HepG2 (cell line): ENCODE data around the gene RNF208. TPM values are rescaled to one million over a fixed set of nuclear protein-coding genes. Genes with fewer than 3 reads are reported as not detected.
A peak's percentile ranks its signal among the peaks of the same experiment; 100 is the strongest.

ENCODE experiments used
- CBX5 ChIP-seq: sonication (generic); formaldehyde crosslinking; IDR thresholded peaks from 2 replicates; pipeline ENCODE4 v1.4.0; 2020; ENCODE audit warnings: missing genetic modification reagents, borderline replicate concordance
- CENPT ChIP-seq: sonication (generic); formaldehyde crosslinking; IDR thresholded peaks from 2 replicates; pipeline ENCODE4 v1.8.0; 2022; ENCODE audit warnings: low read depth, mild to moderate bottlenecking, moderate library complexity, missing genetic modification reagents
- DNMT3B ChIP-seq: conservative IDR thresholded peaks from 2 replicates; pipeline ENCODE4 v1.6.1; 2016; ENCODE audit warnings: missing biosample characterization, control low read depth
- EP300 ChIP-seq, 3 experiments: sonication (generic) in 1 of 3; formaldehyde crosslinking in 1 of 3; IDR thresholded peaks; 2 replicates each; pipeline versions ENCODE4 v1.5.1 to v1.6.1; 2011 to 2020; ENCODE audit warnings: low read depth in 2 of 3, low read length in 2 of 3, borderline replicate concordance in 1 of 3, improper control_type of control experiment in 1 of 3, mild to moderate bottlenecking in 1 of 3, missing genetic modification reagents in 1 of 3, moderate library complexity in 1 of 3
- FOXJ3 ChIP-seq: sonication (generic); formaldehyde crosslinking; IDR thresholded peaks from 2 replicates; pipeline ENCODE4 v1.4.0; 2020; ENCODE audit warnings: missing genetic modification reagents, mild to moderate bottlenecking, borderline replicate concordance
- NAIF1 ChIP-seq: sonication (generic); formaldehyde crosslinking; IDR thresholded peaks from 2 replicates; pipeline ENCODE4 v1.5.0; 2020; ENCODE audit warnings: mild to moderate bottlenecking, missing genetic modification reagents, borderline replicate concordance
- SYNCRIP ChIP-seq: fragments of 200-400 bp; formaldehyde crosslinking; IDR thresholded peaks from 2 replicates; pipeline ENCODE4 v1.6.1; 2018; ENCODE audit warnings: mild to moderate bottlenecking, low read depth, low read length; ENCODE audit not compliant: insufficient read depth
- ZBTB21 ChIP-seq: sonication (generic); formaldehyde crosslinking; IDR thresholded peaks from 2 replicates; pipeline ENCODE4 v1.4.0; 2020; ENCODE audit warnings: missing genetic modification reagents
- ZBTB38 ChIP-seq: sonication (generic); formaldehyde crosslinking; IDR thresholded peaks from 2 replicates; pipeline ENCODE4 v1.5.1; 2020; ENCODE audit warnings: mild to moderate bottlenecking, missing genetic modification reagents
- ZBTB8A ChIP-seq: sonication (generic); formaldehyde crosslinking; IDR thresholded peaks from 2 replicates; pipeline ENCODE4 v1.4.0; 2020; ENCODE audit warnings: mild to moderate bottlenecking, low read depth, missing genetic modification reagents, borderline replicate concordance
- ZFP36 ChIP-seq: fragments of 150-350 bp; IDR thresholded peaks from 2 replicates; pipeline ENCODE4 v1.6.1; 2018; ENCODE audit warnings: borderline replicate concordance, low read length, low read depth; ENCODE audit not compliant: partially characterized antibody
- ZFP37 ChIP-seq: sonication (generic); formaldehyde crosslinking; IDR thresholded peaks from 2 replicates; pipeline ENCODE4 v1.4.0; 2020; ENCODE audit warnings: missing genetic modification reagents, borderline replicate concordance
- ZNF101 ChIP-seq: sonication (generic); formaldehyde crosslinking; IDR thresholded peaks from 2 replicates; pipeline ENCODE4 v1.4.0; 2020; ENCODE audit warnings: mild to moderate bottlenecking, low read depth, missing genetic modification reagents, borderline replicate concordance
- ZNF30 ChIP-seq: sonication (generic); formaldehyde crosslinking; IDR thresholded peaks from 2 replicates; pipeline ENCODE4 v1.5.0; 2020; ENCODE audit warnings: mild to moderate bottlenecking, missing genetic modification reagents
- ZNF558 ChIP-seq: sonication (generic); formaldehyde crosslinking; IDR thresholded peaks from 2 replicates; pipeline ENCODE4 v1.9.0; 2022; ENCODE audit warnings: mild to moderate bottlenecking, missing genetic modification reagents, borderline replicate concordance
- ZNF589 ChIP-seq: sonication (generic); formaldehyde crosslinking; conservative IDR thresholded peaks from 2 replicates; pipeline ENCODE4 v1.8.0; 2022; ENCODE audit warnings: mild to moderate bottlenecking, moderate library complexity, missing genetic modification reagents
- ZNF709 ChIP-seq: sonication (generic); formaldehyde crosslinking; IDR thresholded peaks from 2 replicates; pipeline ENCODE4 v1.5.0; 2020; ENCODE audit warnings: mild to moderate bottlenecking, missing genetic modification reagents
- ZNF777 ChIP-seq: sonication (generic); formaldehyde crosslinking; IDR thresholded peaks from 2 replicates; pipeline ENCODE4 v1.4.0; 2020; ENCODE audit warnings: missing genetic modification reagents
- polyA plus RNA-seq, 8 experiments: library from polyadenylated mRNA; depleted of rRNA in 3 of 8; stranded (reverse) in 7 of 8; unstranded in 1 of 8; fragments of >200 nt; fragmentation: Illumina TruSeq in 4 of 8; extraction: Trizol in 4 of 8; gene quantifications; 2 replicates each; pipeline versions ENCODE4 v1.2.1 to v1.2.3, GENCODE V29; 2011 to 2016; ENCODE audit warnings: low read depth in 4 of 8, missing spikeins in 1 of 8, mixed read lengths in 1 of 8; ENCODE audit not compliant: insufficient read depth in 1 of 8
- total RNA-seq, 5 experiments: library from RNA; depleted of rRNA; stranded (reverse); fragments of >200 nt; fragmentation: Illumina TruSeq; extraction: Trizol; gene quantifications; 2 replicates each; pipeline ENCODE4 v1.2.3, GENCODE V29; 2016; ENCODE audit warnings: low read depth in 1 of 5
- TF ChIP-seq, protein P1 (sequence below): sonication (generic); formaldehyde crosslinking; IDR thresholded peaks from 2 replicates; pipeline ENCODE4 v1.5.1; 2020; ENCODE audit warnings: missing genetic modification reagents, mild to moderate bottlenecking, borderline replicate concordance
- TF ChIP-seq, protein P2 (sequence below): sonication (generic); formaldehyde crosslinking; conservative IDR thresholded peaks from 2 replicates; pipeline ENCODE4 v1.5.0; 2020; ENCODE audit warnings: missing genetic modification reagents
- TF ChIP-seq, protein P3 (sequence below): sonication (generic); formaldehyde crosslinking; IDR thresholded peaks from 2 replicates; pipeline ENCODE4 v1.4.0; 2020; ENCODE audit warnings: missing genetic modification reagents, borderline replicate concordance

The RNF208 gene
- total and polyA plus RNA-seq, 2 of the 13 experiments (the other 11 are each of a cell fraction or from before 2014, with no cell fraction given) = 1.6 to 2.1 TPM

DNA sequence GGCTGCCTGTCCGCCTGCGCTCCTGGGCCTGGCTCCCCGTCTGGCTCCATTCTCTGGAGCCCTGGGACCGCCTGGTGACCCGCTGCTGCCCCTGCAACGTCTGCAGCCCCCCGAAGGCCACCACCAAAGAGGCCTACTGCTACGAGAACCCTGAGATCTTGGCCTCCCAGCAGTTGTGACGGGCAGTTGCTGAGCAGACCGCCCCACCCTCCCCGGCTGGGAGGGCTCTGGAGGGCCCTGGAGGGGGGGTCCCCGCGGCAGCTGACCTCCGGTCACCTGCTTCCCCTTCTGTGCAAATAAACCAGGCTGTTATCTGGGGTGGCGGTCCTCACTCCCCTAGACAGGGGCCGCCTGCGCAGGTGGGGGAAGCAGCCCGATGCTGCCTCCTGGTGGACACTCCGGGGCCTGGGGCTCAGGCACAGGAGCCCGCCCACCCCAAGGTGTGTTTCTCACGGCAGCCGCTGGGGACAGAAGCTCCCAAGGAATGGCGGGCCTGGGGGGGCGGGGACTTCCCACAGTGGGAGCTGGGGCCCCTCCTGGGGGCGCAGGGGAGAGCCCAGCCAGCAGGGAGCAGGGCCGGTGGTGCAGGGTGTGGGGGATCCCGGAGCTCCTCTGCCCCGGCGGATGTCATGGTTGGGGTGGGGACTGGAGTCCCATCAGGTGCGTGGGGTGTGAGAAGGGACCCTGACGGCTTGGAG lies 14.3 kb upstream of the RNF208 start (continued):
- peak in 1 of 2 experiments; percentile 52; a peak in 2 of 4 replicates for TF ChIP-seq EP300 (IDR thresholded peaks at IDR 0.05; ENCODE audit: low read depth in 2 of 2, low read length in 2 of 2)
- TF ChIP-seq EP300 (CRISPR knock-in tag; IDR thresholded peaks at IDR 0.05; ENCODE audit: borderline replicate concordance) = no peak; the same call in 1 of the 2 replicates
- TF ChIP-seq ZNF30 (CRISPR knock-in tag) = no peak
- 0 out of 2 replicates have a peak, but pooled peaks have one; percentile 23 for TF ChIP-seq DNMT3B (CRISPR knock-in tag)
- TF ChIP-seq ZFP37 (CRISPR knock-in tag) = no peak
- no peak for TF ChIP-seq ZFP36
- TF ChIP-seq, protein P1, sequence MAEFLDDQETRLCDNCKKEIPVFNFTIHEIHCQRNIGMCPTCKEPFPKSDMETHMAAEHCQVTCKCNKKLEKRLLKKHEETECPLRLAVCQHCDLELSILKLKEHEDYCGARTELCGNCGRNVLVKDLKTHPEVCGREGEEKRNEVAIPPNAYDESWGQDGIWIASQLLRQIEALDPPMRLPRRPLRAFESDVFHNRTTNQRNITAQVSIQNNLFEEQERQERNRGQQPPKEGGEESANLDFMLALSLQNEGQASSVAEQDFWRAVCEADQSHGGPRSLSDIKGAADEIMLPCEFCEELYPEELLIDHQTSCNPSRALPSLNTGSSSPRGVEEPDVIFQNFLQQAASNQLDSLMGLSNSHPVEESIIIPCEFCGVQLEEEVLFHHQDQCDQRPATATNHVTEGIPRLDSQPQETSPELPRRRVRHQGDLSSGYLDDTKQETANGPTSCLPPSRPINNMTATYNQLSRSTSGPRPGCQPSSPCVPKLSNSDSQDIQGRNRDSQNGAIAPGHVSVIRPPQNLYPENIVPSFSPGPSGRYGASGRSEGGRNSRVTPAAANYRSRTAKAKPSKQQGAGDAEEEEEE (CRISPR knock-in tag) = no peak
- 0 out of 2 replicates have a peak, but pooled peaks have one; percentile 21 for TF ChIP-seq ZNF558
- TF ChIP-seq, protein P2, sequence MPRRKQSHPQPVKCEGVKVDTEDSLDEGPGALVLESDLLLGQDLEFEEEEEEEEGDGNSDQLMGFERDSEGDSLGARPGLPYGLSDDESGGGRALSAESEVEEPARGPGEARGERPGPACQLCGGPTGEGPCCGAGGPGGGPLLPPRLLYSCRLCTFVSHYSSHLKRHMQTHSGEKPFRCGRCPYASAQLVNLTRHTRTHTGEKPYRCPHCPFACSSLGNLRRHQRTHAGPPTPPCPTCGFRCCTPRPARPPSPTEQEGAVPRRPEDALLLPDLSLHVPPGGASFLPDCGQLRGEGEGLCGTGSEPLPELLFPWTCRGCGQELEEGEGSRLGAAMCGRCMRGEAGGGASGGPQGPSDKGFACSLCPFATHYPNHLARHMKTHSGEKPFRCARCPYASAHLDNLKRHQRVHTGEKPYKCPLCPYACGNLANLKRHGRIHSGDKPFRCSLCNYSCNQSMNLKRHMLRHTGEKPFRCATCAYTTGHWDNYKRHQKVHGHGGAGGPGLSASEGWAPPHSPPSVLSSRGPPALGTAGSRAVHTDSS (CRISPR knock-in tag) = no peak
- peak; percentile 74; the same call in 1 of the 2 replicates for TF ChIP-seq ZNF709 (CRISPR knock-in tag)
- TF ChIP-seq FOXJ3 (CRISPR knock-in tag) = peak; percentile 60; the same call in 1 of the 2 replicates
- peak; percentile 38; the same call in 1 of the 2 replicates for TF ChIP-seq NAIF1 (CRISPR knock-in tag)
- no peak for TF ChIP-seq ZBTB21 (CRISPR knock-in tag)
- peak; percentile 29; the same call in 1 of the 2 replicates for TF ChIP-seq CBX5 (CRISPR knock-in tag)
- no peak for TF ChIP-seq ZNF101 (CRISPR knock-in tag)
- no peak for TF ChIP-seq SYNCRIP
- TF ChIP-seq ZNF589 (CRISPR knock-in tag) = peak; percentile 45; the same call in 1 of the 2 replicates
- no peak for TF ChIP-seq ZBTB8A (CRISPR knock-in tag)
- TF ChIP-seq CENPT (CRISPR knock-in tag) = no peak
- no peak for TF ChIP-seq ZBTB38
- peak; percentile 51; the same call in 1 of the 2 replicates for TF ChIP-seq ZNF777
- TF ChIP-seq, protein P3, sequence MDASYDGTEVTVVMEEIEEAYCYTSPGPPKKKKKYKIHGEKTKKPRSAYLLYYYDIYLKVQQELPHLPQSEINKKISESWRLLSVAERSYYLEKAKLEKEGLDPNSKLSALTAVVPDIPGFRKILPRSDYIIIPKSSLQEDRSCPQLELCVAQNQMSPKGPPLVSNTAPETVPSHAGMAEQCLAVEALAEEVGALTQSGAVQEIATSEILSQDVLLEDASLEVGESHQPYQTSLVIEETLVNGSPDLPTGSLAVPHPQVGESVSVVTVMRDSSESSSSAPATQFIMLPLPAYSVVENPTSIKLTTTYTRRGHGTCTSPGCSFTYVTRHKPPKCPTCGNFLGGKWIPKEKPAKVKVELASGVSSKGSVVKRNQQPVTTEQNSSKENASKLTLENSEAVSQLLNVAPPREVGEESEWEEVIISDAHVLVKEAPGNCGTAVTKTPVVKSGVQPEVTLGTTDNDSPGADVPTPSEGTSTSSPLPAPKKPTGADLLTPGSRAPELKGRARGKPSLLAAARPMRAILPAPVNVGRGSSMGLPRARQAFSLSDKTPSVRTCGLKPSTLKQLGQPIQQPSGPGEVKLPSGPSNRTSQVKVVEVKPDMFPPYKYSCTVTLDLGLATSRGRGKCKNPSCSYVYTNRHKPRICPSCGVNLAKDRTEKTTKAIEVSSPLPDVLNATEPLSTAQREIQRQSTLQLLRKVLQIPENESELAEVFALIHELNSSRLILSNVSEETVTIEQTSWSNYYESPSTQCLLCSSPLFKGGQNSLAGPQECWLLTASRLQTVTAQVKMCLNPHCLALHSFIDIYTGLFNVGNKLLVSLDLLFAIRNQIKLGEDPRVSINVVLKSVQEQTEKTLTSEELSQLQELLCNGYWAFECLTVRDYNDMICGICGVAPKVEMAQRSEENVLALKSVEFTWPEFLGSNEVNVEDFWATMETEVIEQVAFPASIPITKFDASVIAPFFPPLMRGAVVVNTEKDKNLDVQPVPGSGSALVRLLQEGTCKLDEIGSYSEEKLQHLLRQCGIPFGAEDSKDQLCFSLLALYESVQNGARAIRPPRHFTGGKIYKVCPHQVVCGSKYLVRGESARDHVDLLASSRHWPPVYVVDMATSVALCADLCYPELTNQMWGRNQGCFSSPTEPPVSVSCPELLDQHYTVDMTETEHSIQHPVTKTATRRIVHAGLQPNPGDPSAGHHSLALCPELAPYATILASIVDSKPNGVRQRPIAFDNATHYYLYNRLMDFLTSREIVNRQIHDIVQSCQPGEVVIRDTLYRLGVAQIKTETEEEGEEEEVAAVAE (CRISPR knock-in tag) = no peak; the same call in 1 of the 2 replicates
